NCI-H226 (cell line): ENCODE results near the gene PDLIM1.
A peak's percentile ranks its signal among the peaks of the same experiment; 100 is the strongest.
"Not testable (repeated sequence)": the region's sequence is repeated elsewhere in the genome, so short reads cannot be mapped to it uniquely, and the experiment has no call there.

Source experiments
- DNase-seq: peaks from one replicate; pipeline ENCODE4 v3.0.0-alpha.2; 2015

Gene PDLIM1

DNA sequence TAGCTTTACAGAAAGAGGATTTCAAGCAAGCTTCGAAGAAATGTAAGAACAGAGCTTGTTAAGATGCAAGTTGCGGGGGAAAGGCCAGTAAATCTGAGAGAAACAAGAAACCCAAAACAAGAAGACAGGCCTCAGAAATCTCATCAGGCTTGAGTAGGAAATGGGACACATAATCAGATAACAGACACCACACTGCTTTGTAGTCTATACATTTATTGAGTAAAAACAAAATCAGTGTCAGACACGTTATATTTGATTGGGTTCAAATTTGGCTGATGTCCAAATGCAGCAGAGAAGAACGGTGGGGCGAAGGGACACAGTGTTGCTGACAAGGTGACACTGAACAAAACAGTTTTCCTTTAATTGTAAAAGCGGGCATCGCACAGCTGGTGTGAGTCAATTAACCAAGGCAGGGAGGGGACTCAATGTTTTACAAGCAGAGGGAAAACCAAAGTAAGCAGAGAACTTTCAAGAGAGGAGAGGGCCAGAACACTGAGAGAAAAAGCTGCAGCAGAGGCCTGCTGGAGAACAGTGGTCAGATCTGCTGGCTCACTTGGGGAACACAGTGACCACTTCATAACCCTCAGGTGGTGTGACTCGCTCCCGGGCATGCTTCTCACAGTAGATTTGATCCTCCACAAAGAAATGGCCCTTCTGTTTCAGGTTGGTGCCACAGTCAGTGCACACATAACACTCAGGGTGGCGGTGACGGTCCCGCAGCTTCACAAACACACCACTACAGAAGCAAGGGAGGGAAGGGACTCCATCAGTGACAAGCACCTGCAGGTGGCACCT is 53.2 kb downstream of the PDLIM1 start:
- no peak for DNase-seq

DNA sequence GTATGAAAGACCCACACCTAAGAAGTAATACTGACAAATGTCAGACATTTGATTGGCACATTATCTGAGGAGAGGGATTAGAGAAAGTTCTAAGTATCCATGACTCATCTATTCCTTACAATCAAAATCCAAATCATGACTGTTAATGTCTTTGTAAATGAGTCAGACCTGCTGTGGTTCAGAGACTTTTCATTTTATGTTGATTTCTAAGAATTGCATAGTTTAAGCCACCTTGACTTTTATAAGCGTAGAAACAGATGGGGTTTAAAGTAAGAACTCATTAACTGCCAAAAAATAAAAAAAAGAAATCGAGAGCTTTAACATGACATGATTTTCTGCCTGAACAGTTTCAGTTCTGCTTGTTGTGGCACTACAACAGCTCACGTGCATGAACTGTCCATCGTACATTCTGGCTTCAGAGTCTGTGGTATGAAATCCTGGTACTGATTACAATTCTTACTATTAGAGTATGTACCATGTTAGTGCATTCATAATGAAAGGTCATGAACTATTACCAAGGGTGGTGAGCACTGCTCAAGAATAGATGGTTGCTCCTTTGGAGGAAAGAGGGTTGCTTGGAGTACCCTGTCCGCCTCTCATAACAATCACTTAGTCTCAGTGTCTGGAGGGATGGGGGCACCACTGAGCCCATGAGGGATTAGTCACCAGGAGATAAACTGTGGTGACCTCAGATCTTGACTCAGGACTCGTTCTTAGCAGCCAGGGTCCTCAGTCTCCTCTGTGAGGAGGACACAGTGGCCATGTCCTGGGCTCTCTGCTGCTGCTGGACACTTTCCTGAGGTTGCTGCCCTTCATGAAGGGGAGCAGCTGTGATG is 54.5 kb downstream of the PDLIM1 start:
- peak; percentile 58 for DNase-seq

- no peak for DNase-seq
Observed at GRCh38 chr10:95235676-95236067, 55.1 kb downstream of the PDLIM1 start.

GRCh38 chr10:95234951-95235350 is 55.9 kb downstream of the PDLIM1 start:
- no peak for DNase-seq

DNA sequence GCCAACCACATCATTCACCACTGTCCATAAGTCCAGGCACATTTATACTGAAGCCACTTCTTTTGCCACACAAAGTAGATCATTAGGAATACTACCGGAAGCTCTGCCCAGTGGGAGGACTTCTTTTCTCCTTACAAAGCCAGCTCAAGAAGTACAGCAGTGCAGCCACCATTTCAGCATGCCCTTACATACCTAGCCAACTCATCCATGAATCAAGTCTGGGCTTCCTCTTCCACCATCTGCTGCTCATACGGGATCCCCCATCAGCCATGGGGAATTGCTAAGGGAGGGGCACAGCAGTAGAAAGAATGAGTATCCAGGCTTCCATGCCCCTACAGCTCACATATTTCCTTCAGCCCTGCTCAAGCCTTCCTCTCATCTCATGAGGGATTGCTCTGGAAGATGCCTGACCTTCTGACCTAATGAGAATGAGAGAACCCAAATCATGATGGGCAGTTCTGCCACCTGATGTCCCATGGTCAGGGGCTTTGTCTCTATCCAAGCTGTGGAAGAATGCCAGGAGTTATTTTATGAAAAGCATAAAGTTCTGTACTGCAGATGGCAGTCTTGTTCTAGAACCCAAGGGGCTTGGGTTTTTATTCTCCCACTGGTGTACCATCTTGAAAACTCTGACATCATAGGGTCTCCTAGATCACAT is 57.3 kb downstream of the PDLIM1 start:
- no peak for DNase-seq

- DNase-seq: not testable (repeated sequence)
Observed at GRCh38 chr10:95230677-95231586, 59.9 kb downstream of the PDLIM1 start.

- peak; percentile 97 for DNase-seq
Observed at GRCh38 chr10:95229724-95230627, 60.8 kb downstream of the PDLIM1 start.

DNA sequence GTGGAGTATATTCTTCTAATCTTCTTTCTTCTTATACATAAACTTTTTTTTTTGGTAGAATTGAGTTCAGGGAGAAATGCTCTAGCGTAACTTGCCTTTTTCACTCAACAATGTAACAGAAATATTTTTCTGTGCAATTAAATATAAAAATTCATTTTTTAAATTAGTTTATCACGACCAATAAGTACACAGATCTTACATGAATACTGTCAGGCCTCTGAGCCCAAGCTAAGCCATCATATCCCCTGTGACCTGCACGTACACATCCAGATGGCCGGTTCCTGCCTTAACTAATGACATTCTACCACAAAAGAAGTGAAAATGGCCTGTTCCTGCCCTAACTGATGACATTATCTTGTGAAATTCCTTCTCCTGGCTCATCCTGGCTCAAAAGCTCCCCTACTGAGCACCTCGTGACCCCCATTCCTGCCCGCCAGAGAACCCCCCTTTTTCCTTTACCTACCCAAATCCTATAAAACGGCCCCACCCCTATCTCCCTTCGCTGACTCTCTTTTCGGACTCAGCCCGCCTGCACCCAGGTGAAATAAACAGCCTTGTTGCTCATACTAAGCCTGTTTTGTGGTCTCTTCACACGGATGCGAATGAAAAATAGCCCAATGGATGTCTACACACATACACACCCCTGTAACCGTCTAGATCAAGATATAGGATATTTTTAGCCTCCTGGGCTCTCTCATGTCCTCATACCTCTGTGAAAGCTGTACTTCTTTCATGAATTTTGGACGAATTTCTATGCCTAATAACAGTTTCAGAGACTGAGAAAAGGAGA is 61.7 kb downstream of the PDLIM1 start:
- DNase-seq: not testable (repeated sequence)

- DNase-seq: peak; percentile 31
Observed at GRCh38 chr10:95225136-95225535, 65.7 kb downstream of the PDLIM1 start.

- peak; percentile 70 for DNase-seq
Observed at GRCh38 chr10:95221124-95221523, 69.7 kb downstream of the PDLIM1 start.

- DNase-seq: no peak
Observed at GRCh38 chr10:95220539-95220938, 70.3 kb downstream of the PDLIM1 start.

DNA sequence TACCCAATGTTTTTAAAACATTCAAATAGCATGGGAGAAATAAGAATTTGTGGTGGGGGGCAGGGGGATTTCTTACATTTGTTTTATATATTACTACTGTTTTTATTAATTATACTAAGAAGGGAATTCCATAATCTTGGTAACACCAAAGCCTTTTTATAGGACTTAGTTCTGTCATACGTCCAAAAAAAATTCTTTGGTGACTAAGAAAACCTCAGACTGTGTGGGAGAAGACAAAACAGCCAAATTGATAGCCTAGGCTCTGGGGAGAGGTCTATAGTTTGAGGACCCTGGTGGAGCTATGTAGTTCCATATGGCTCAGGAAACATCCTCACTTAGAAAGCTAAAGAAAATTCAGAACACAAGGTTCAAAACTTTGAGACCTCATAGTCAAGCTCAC is 73.3 kb downstream of the PDLIM1 start:
- DNase-seq: peak; percentile 44

- peak; percentile 71 for DNase-seq
Observed at GRCh38 chr10:95214793-95215192, 76.0 kb downstream of the PDLIM1 start.

GRCh38 chr10:95214369-95214768 is 76.4 kb downstream of the PDLIM1 start:
- DNase-seq: no peak

- no peak for DNase-seq
Observed at GRCh38 chr10:95211606-95212279, 79.1 kb downstream of the PDLIM1 start.

- DNase-seq: no peak
Observed at GRCh38 chr10:95209509-95210127, 81.2 kb downstream of the PDLIM1 start.

DNA sequence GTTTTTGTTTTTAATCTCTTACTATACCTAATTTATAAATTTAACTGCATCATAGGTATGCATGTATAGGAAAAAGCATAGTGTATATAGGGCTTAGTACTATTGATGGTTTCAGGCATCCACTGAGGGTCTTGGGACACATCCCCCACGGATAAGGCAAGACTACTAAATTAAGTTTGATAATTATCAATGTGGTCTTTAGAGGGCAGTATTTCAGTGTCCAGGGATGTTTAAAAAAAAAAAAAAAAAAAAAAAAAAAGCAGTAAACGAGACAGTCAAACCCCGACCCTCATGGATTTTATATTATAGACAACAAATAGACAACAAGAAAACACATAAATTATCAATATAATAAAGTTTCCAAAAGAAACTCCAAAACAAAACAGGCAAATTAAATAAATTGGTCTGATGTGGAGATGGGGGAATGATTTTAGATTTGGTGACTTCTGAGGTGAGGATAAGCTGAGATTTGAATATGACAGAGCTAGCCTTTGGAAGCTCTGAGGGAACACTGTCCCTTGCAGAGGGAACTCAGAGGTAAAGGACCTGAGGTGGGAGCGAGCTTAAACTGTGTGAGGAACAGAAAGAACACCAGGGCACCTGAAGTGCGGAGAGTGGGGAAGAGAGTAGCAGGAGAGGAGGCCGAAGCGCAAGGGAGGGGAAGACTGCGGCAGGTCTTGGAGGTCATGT is 82.0 kb downstream of the PDLIM1 start:
- no peak for DNase-seq

- not testable (repeated sequence) for DNase-seq
Observed at GRCh38 chr10:95202865-95203264, 87.9 kb downstream of the PDLIM1 start.

- peak; percentile 75 for DNase-seq
Observed at GRCh38 chr10:95201736-95202135, 89.1 kb downstream of the PDLIM1 start.
